H1 (cell line): ENCODE results near the gene TYSND1. TPM values are rescaled to one million over a fixed set of nuclear protein-coding genes. Genes with fewer than 3 reads are reported as not detected.

Experiments
- CTCF ChIA-PET: fragments of 300-600 bp; sonication (Branson Sonifier 250); formaldehyde crosslinking; loops from one replicate; lab custom pipeline; 2021; ENCODE audit not compliant: partially characterized antibody; lab: Charles Lee
- POLR2A ChIA-PET: fragments of 300-600 bp; sonication (Branson Sonifier 250); formaldehyde crosslinking; loops from one replicate; lab custom pipeline; 2021; ENCODE audit warnings: inconsistent platforms; ENCODE audit not compliant: partially characterized antibody; lab: Charles Lee
- DNase-seq, 2 experiments: peaks; one replicate each; pipeline versions ENCODE4 v3.0.0 to v3.0.0-alpha.2; 2010 to 2022; ENCODE audit warnings: low spot score in 2 of 2, low read depth in 1 of 2, mixed read lengths in 1 of 2
- FAIRE-seq: peaks from 2 replicates; lab custom pipeline; 2011; peaks lifted over from hg19 to GRCh38; lab: Jason Lieb, UNC
- H2AFZ ChIP-seq: 2 replicates; pipeline ENCODE4 v1.8.1; 2012; ENCODE audit warnings: low read length, inconsistent platforms
- H2AK5ac ChIP-seq: 2 replicates; pipeline ENCODE4 v1.6.1; 2013; ENCODE audit warnings: low read depth, low read length
- H2BK120ac ChIP-seq: replicated peaks from 2 replicates; pipeline ENCODE3; 2013; ENCODE audit warnings: low read depth, low read length, inconsistent platforms
- H2BK12ac ChIP-seq: 2 replicates; pipeline ENCODE4 v1.6.1; 2013; ENCODE audit warnings: low read depth, low read length
- H2BK15ac ChIP-seq: 2 replicates; pipeline ENCODE4 v1.6.1; 2013; ENCODE audit warnings: low read length
- H2BK20ac ChIP-seq: 2 replicates; pipeline ENCODE4 v1.6.1; 2013; ENCODE audit warnings: low read length
- H2BK5ac ChIP-seq: 2 replicates; pipeline ENCODE4 v1.6.1; 2013; ENCODE audit warnings: low read depth, low read length
- H3K14ac ChIP-seq: 2 replicates; pipeline ENCODE4 v1.6.1; 2013; ENCODE audit warnings: inconsistent platforms; ENCODE audit not compliant: insufficient read length
- H3K18ac ChIP-seq: 2 replicates; pipeline ENCODE4 v1.6.1; 2013; ENCODE audit warnings: low read length; ENCODE audit errors: extremely low read depth
- H3K23ac ChIP-seq: 2 replicates; pipeline ENCODE4 v1.6.1; 2013; ENCODE audit warnings: inconsistent platforms; ENCODE audit not compliant: insufficient read length
- H3K23me2 ChIP-seq: 2 replicates; pipeline ENCODE4 v1.6.1; 2013; ENCODE audit warnings: low read depth, low read length
- H3K27ac ChIP-seq: 2 replicates; pipeline ENCODE4 v1.6.1; 2011; ENCODE audit warnings: low read depth, low read length, inconsistent platforms
- H3K27me3 ChIP-seq, 4 experiments: replicated peaks in 1 of 4; 1 replicate in 1 of 4; 2 replicates in 3 of 4; pipeline versions ENCODE4 v1.6.1 to v1.8.1; 2011 to 2013; ENCODE audit warnings: low read length in 3 of 4, mild to moderate bottlenecking in 3 of 4, inconsistent platforms in 2 of 4, mixed read lengths in 2 of 4, moderate library complexity in 1 of 4; ENCODE audit not compliant: control insufficient read depth in 3 of 4, insufficient read depth in 3 of 4; ENCODE audit errors: extremely low read depth in 1 of 4
- H3K36me3 ChIP-seq, 4 experiments: 2 replicates each; pipeline versions ENCODE4 v1.6.1 to v1.8.1; 2011 to 2013; ENCODE audit warnings: mild to moderate bottlenecking in 4 of 4, low read length in 3 of 4, moderate library complexity in 2 of 4, control low read depth in 1 of 4, inconsistent platforms in 1 of 4; ENCODE audit not compliant: insufficient read depth in 4 of 4, control insufficient read depth in 2 of 4
- H3K4ac ChIP-seq: replicated peaks from 2 replicates; pipeline ENCODE3; 2013; ENCODE audit warnings: low read length, low read depth, mixed read lengths, inconsistent platforms; ENCODE audit not compliant: insufficient read length
- H3K4me1 ChIP-seq, 4 experiments: replicated peaks in 1 of 4; 1 replicate in 1 of 4; 2 replicates in 3 of 4; pipeline versions ENCODE4 v1.6.1 to v1.8.1; 2011 to 2013; ENCODE audit warnings: low read length in 3 of 4, inconsistent platforms in 2 of 4, mixed read lengths in 1 of 4; ENCODE audit not compliant: insufficient read depth in 4 of 4, control insufficient read depth in 3 of 4
- H3K4me2 ChIP-seq, 2 experiments: 2 replicates each; pipeline versions ENCODE4 v1.6.1 to v1.8.1; 2011 to 2013; ENCODE audit warnings: low read depth in 2 of 2, low read length in 2 of 2, control low read depth in 1 of 2, inconsistent platforms in 1 of 2, mild to moderate bottlenecking in 1 of 2; ENCODE audit not compliant: insufficient read depth in 1 of 2
- H3K4me3 ChIP-seq, 4 experiments: fragments of 200-600, 300-600 bp in 1 of 4; sonication (generic), shearing (Covaris generic), sonication (Bioruptor Twin) in 1 of 4; 2 replicates each; pipeline versions ENCODE4 v1.5.1 to v1.8.1; 2011 to 2016; ENCODE audit warnings: low read length in 4 of 4, low read depth in 3 of 4, control low read depth in 2 of 4, inconsistent platforms in 2 of 4, mild to moderate bottlenecking in 2 of 4, mixed read lengths in 1 of 4, moderate library complexity in 1 of 4; ENCODE audit not compliant: insufficient read depth in 2 of 4; ENCODE audit errors: extremely low read depth in 1 of 4
- H3K56ac ChIP-seq: replicated peaks from 2 replicates; pipeline ENCODE3; 2013; ENCODE audit warnings: low read depth, mild to moderate bottlenecking, mixed read lengths, low read length, inconsistent platforms; ENCODE audit not compliant: insufficient read length
- H3K79me1 ChIP-seq: 2 replicates; pipeline ENCODE4 v1.6.1; 2013; ENCODE audit warnings: low read depth, low read length, control low read depth
- H3K79me2 ChIP-seq, 2 experiments: 2 replicates each; pipeline versions ENCODE4 v1.6.1 to v1.8.1; 2012 to 2013; ENCODE audit warnings: low read length in 2 of 2, mild to moderate bottlenecking in 2 of 2, inconsistent platforms in 1 of 2; ENCODE audit not compliant: insufficient read depth in 2 of 2, control insufficient read depth in 1 of 2
- H3K9ac ChIP-seq, 4 experiments: replicated peaks in 1 of 4; 1 replicate in 1 of 4; 2 replicates in 3 of 4; pipeline versions ENCODE4 v1.6.1 to v1.8.1; 2011 to 2013; ENCODE audit warnings: low read depth in 3 of 4, low read length in 3 of 4, control low read depth in 2 of 4, mild to moderate bottlenecking in 2 of 4, moderate library complexity in 2 of 4, inconsistent platforms in 1 of 4; ENCODE audit errors: extremely low read depth in 1 of 4
- H3K9me3 ChIP-seq, 2 experiments: 2 replicates each; pipeline versions ENCODE4 v1.6.1 to v1.8.1; 2012 to 2013; ENCODE audit warnings: mild to moderate bottlenecking in 2 of 2, moderate library complexity in 2 of 2, control low read depth in 1 of 2, inconsistent platforms in 1 of 2, low read depth in 1 of 2, low read length in 1 of 2, mixed read lengths in 1 of 2; ENCODE audit not compliant: insufficient read depth in 2 of 2
- H4K20me1 ChIP-seq, 2 experiments: replicated peaks in 1 of 2; 2 replicates each; pipeline versions ENCODE3 to v1.8.1; 2011 to 2013; ENCODE audit warnings: inconsistent platforms in 2 of 2, low read length in 2 of 2, mild to moderate bottlenecking in 1 of 2; ENCODE audit not compliant: insufficient read depth in 2 of 2, control insufficient read depth in 1 of 2
- H4K5ac ChIP-seq: 2 replicates; pipeline ENCODE4 v1.6.1; 2013; ENCODE audit warnings: low read length, low read depth, mixed read lengths, inconsistent platforms; ENCODE audit not compliant: insufficient read length
- H4K8ac ChIP-seq: 2 replicates; pipeline ENCODE4 v1.8.0; 2013; ENCODE audit warnings: mild to moderate bottlenecking, moderate library complexity, low read length, inconsistent platforms; ENCODE audit not compliant: insufficient read depth; ENCODE audit errors: extremely low read depth
- H4K91ac ChIP-seq: replicated peaks from 2 replicates; pipeline ENCODE3; 2013; ENCODE audit warnings: low read length, mixed read lengths, inconsistent platforms; ENCODE audit not compliant: insufficient read length
- JUN ChIP-seq: IDR thresholded peaks from 2 replicates; pipeline ENCODE4 v1.6.1; 2011; ENCODE audit warnings: low read depth, mild to moderate bottlenecking, improper control_type of control experiment, low read length
- WGBS, 2 experiments: shearing (Covaris generic) in 1 of 2; methylation state at CpG; one replicate each; pipeline versions ENCODE4 v1.1.6 to v1.1.7; 2013 to 2015; ENCODE audit warnings: low lambda C conversion rate in 2 of 2, mixed read lengths in 2 of 2, inconsistent platforms in 1 of 2, low coverage in 1 of 2, missing lambda C conversion rate in 1 of 2; ENCODE audit not compliant: insufficient replicate concordance in 2 of 2, insufficient coverage in 1 of 2, insufficient read length in 1 of 2; ENCODE audit errors: extremely low coverage in 1 of 2, missing lambda C conversion rate in 1 of 2; 5-methylcytosine and 5-hydroxymethylcytosine counted together
- polyA plus RNA-seq, 7 experiments: library from polyadenylated mRNA; depleted of rRNA in 3 of 7; stranded (reverse) in 5 of 7; unstranded in 2 of 7; fragments of >200 nt in 5 of 7; fragments of 200-250 nt in 2 of 7; gene quantifications; 1 replicate in 5 of 7; 2 replicates in 1 of 7; 4 replicates in 1 of 7; pipeline versions ENCODE4 v1.2.1 to v1.2.3, GENCODE V29; 2011 to 2013; ENCODE audit warnings: missing spikeins in 2 of 7, mixed read lengths in 2 of 7
- total RNA-seq: library from RNA; stranded (reverse); fragmentation: NEBNext Ultra II Directional; extraction: Animal tissue kit (Norgen Biotek cat#: 25700); gene quantifications from 2 replicates; pipeline ENCODE4 v1.2.1, GENCODE V29; 2021

The TYSND1 gene
- total and polyA plus RNA-seq, 2 of the 8 experiments (the other 6 are each of a cell fraction or from before 2014, with no cell fraction given), result 11.9 to 15.0 TPM

GRCh38 chr10:70098271-70098670 is 48.2 kb downstream of the TYSND1 start:
- TF ChIP-seq JUN, result no peak
- H3K14ac ChIP-seq, result no peak overlapping the region
- FAIRE-seq, result no peak
- H2BK120ac ChIP-seq, result no peak overlapping the region
- no peak overlapping the region for H4K91ac ChIP-seq
- H3K9ac ChIP-seq, result no peak overlapping the region
- no peaks in the 10 kb centered on the region for H3K4me1 ChIP-seq
- no peak overlapping the region for H2AFZ ChIP-seq
- CTCF ChIA-PET, result interaction anchor here (1.8 to 13.4 kb wide), 3 partner anchors 12 to 49 kb away, joined by 5 to 155 read pairs (median 5); partner anchors contain the start of gene TYSND1
- POLR2A ChIA-PET, result no interaction called here
- no peak overlapping the region for H2BK12ac ChIP-seq
- no peak overlapping the region for H3K4ac ChIP-seq
- H3K27me3 ChIP-seq, result no peaks in the 10 kb centered on the region; a peak in 1 of 7 replicates
- H4K5ac ChIP-seq, result no peak overlapping the region
- H3K79me1 ChIP-seq, result no peaks in the 10 kb centered on the region
- H2BK5ac ChIP-seq, result no peak overlapping the region
- H3K23ac ChIP-seq, result no peak overlapping the region
- WGBS, 2 experiments, result 97% methylated on average over 3 of the region's 3 CpGs; no CpG with 5 or more reads in 1 of the 2 experiments
- no peak overlapping the region for H2AK5ac ChIP-seq
- no peak overlapping the region for H3K4me2 ChIP-seq
- H3K56ac ChIP-seq, result no peak overlapping the region
- H3K18ac ChIP-seq, result no peak overlapping the region
- no peak for DNase-seq
- no peaks in the 10 kb centered on the region for H3K9me3 ChIP-seq
- no peak overlapping the region for H3K4me3 ChIP-seq
- H4K20me1 ChIP-seq, result no peaks in the 10 kb centered on the region
- no peak overlapping the region for H2BK20ac ChIP-seq
- H3K27ac ChIP-seq, result no peak overlapping the region
- no peaks in the 10 kb centered on the region for H3K79me2 ChIP-seq
- H4K8ac ChIP-seq, result no peak overlapping the region
- no peaks in the 10 kb centered on the region for H3K36me3 ChIP-seq
- H3K23me2 ChIP-seq, result no peaks in the 10 kb centered on the region
- no peak overlapping the region for H2BK15ac ChIP-seq
